ENCODE results near the gene GPX4. TPM values are rescaled to one million over a fixed set of nuclear protein-coding genes. Genes with fewer than 3 reads are reported as not detected.
A peak's percentile ranks its signal among the peaks of the same experiment; 100 is the strongest.
"Not testable (repeated sequence)": the region's sequence is repeated elsewhere in the genome, so short reads cannot be mapped to it uniquely, and the experiment has no call there.

The GPX4 gene
- total and polyA plus RNA-seq, 8 donors: 90.0 to 710 (median 348) TPM

DNA sequence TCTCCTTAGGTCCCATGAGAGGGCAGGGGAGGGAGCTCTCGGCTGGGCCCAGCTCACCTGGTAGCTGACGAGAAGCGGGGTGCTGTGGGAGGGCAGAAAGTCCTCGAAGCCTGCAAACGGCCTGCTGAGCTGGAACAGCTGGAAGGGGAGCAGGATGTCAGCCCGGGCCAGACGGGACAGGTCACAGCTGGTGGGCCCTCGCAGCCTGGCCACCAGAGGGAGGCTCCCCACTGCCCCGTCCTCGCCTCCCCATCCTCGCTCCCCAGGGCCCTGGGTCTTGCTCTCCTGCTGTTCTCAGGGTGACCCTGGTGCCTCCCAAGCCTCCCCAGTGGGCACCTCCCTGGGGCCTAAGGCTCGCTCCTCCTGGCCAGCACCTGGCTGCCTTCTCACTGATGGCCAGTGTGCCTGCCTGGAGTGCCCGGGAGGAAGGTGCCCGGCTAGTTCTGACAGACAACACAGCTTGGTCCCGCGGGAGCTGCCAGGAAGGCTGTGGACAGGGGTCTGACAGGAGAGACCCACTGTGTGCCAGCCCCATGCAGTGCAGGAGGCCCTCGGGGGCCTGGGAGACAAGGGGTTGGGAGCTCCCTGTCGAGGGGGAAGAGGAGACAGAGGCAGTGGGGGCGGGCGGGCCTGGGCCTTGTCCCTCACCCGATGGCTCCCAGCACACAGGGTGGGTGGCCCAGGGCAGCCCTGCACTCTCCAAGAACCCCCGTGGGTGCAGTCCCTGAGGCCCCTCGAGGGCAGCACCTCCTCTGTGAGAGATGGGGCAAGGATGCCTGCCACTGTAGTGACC, 20.3 kb downstream of the GPX4 start:
- Histone ChIP-seq H3K27me3 (no peaks in the 10 kb centered on the region), H3K4me3 (no peak overlapping the region), H3K9me3 (no peaks in the 10 kb centered on the region), H3K4me1 (peaks cover 0 to 59% (median 25%) of the 10 kb centered on the region in 4 donors), H3K27ac (peak overlapping the region in 2 of 5 donors; percentile 25 to 55), H3K36me3 (peaks cover 76 to 100% (median 95%) of the 10 kb centered on the region in 4 donors)
- no peak for DNase-seq
- WGBS, 5 donors: 79 to 95% (median 93%) methylated on average over 9 to 23 of the region's 23 CpGs
- intact Hi-C loops (cut with DNase I; ENCODE audit: low total_unique reads): no loop called here
- TF ChIP-seq, protein P1, sequence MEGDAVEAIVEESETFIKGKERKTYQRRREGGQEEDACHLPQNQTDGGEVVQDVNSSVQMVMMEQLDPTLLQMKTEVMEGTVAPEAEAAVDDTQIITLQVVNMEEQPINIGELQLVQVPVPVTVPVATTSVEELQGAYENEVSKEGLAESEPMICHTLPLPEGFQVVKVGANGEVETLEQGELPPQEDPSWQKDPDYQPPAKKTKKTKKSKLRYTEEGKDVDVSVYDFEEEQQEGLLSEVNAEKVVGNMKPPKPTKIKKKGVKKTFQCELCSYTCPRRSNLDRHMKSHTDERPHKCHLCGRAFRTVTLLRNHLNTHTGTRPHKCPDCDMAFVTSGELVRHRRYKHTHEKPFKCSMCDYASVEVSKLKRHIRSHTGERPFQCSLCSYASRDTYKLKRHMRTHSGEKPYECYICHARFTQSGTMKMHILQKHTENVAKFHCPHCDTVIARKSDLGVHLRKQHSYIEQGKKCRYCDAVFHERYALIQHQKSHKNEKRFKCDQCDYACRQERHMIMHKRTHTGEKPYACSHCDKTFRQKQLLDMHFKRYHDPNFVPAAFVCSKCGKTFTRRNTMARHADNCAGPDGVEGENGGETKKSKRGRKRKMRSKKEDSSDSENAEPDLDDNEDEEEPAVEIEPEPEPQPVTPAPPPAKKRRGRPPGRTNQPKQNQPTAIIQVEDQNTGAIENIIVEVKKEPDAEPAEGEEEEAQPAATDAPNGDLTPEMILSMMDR (IDR thresholded peaks at IDR 0.05): no peak
- TF ChIP-seq EP300 (IDR thresholded peaks at IDR 0.05) (no peak), POLR2AphosphoS5 (IDR thresholded peaks at IDR 0.05) (no peak), POLR2A (IDR thresholded peaks at IDR 0.05) (no peak)

DNA sequence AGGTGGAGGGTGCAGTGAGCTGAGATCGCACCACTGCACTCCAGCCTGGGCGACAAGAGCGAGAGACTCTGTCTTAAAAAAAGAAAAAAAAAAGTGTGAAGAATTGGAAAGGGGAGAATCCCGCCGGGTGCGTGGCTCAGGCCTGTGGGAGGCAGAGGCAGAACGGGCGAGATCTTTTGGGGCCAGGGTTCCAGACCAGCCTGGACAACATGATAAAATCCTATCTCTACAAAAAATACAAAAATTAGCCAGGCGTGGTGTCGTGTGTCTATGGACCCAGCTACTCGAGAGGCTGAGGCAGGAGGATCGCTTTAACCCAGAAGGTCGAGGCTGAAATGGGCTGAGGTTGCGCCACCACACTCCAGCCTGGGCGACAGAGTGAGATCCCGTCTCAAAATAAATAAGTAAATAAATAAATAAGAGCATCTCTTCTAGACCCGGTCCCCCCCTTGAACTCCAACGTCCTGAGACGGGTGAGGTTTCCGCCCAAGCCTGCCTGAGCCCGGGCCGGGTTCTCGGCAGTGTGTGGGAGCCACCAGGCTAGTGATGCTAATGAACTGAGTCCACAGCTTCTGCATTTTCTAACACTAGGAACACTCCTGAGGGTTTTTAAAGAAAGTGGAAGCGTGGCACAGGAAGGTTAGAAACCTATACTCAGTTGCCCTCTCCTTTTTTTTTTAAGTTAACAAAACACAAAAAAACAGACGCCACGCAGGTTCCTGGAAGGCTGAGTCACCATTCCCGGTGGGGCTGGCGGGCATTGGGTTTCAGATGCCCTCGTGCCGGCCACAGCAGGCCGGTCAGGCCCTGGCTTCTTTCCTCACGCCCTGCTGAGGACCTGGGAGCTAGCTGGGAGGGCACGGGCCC, 22.0 kb downstream of the GPX4 start:
- H3K4me1 ChIP-seq: peaks cover 5 to 77% (median 40%) of the 10 kb centered on the region in 4 donors
- TF ChIP-seq POLR2A (IDR thresholded peaks at IDR 0.05): no peak
- TF ChIP-seq EP300 (IDR thresholded peaks at IDR 0.05): no peak
- TF ChIP-seq POLR2AphosphoS5 (IDR thresholded peaks at IDR 0.05): no peak
- TF ChIP-seq, protein P1 (IDR thresholded peaks at IDR 0.05): no peak
- no peak for DNase-seq
- no peak overlapping the region for H3K4me3 ChIP-seq
- H3K27ac ChIP-seq: peak overlapping the region in 2 of 5 donors; percentile 49 to 50
- peaks cover 58 to 93% (median 83%) of the 10 kb centered on the region in 4 donors for H3K36me3 ChIP-seq
- intact Hi-C loops (cut with DNase I; ENCODE audit: low total_unique reads): no loop called here
- WGBS, 5 donors: 89 to 93% (median 90%) methylated on average over 33 of the region's 33 CpGs
- H3K27me3 ChIP-seq: no peaks in the 10 kb centered on the region
- no peaks in the 10 kb centered on the region for H3K9me3 ChIP-seq

DNA sequence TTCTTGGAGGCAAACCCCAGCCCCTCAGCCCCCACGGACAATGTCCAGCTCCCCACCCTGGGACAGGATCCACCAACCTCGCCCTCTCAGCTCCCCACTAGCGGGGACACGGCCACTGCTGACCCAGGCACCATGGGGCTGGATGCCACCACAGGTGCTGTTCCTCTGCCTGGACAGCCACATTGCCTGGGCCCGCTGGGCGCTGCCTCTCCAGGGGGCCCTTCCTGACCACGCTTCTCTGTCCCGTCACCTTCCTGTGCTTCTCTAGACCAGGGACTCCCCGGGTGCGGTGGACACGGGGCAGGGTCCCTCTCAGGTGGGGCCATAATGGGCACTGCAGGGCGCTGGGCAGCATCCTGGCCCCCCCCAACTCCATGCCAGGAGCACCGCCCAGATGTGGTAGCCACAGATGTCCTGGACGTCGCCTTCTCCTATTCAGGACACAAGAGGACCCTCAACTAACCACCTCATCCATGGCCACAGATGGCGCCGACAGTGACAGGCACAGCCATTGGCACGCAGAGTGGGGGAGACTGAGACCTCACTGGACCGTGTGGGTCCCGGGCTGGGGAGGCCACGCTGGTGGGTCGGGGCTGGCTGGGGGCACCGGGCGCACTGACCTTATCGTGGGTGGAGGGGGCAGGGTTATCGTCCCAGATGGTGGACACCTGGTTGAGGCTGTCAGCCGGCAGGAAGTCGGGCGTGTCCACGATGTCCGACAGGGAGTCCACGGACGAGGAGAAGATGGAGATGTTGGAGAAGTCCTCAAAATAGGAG, 23.4 kb downstream of the GPX4 start:
- Histone ChIP-seq H3K36me3 (peaks cover 46 to 80% (median 69%) of the 10 kb centered on the region in 4 donors), H3K27ac (peak overlapping the region in 1 of 5 donors; percentile 49), H3K9me3 (no peaks in the 10 kb centered on the region), H3K27me3 (no peaks in the 10 kb centered on the region), H3K4me1 (peaks cover 13 to 82% (median 48%) of the 10 kb centered on the region in 4 donors), H3K4me3 (no peak overlapping the region)
- no peak for TF ChIP-seq POLR2A (IDR thresholded peaks at IDR 0.05)
- no peak for TF ChIP-seq POLR2AphosphoS5 (IDR thresholded peaks at IDR 0.05)
- TF ChIP-seq, protein P1 (IDR thresholded peaks at IDR 0.05): no peak
- no peak for TF ChIP-seq EP300 (IDR thresholded peaks at IDR 0.05)
- DNase-seq: no peak
- intact Hi-C loops (cut with DNase I; ENCODE audit: low total_unique reads): no loop called here
- WGBS, 5 donors: 92 to 95% (median 93%) methylated on average over 24 to 33 of the region's 33 CpGs

DNA sequence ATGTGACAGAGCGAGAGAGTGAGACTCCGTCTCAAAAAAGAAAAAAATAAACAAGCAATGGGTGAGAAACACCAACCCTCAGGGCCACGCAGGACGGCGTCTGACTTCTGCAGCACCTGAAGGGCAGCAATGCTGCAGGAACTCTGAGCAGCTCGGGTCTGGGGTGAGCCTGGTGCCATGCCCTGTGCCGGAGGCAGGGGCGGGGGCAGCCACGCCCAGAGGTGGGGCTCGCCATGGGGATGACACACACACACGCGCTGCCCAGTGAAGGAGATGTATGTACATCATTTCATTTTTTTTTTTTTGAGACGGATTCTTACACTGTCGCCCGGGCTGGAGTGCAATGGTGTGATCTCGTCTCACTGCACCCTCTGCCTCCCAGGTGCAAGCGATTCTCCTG, 24.3 kb downstream of the GPX4 start:
- Histone ChIP-seq H3K27ac (no peak overlapping the region), H3K4me3 (no peak overlapping the region), H3K27me3 (no peaks in the 10 kb centered on the region), H3K9me3 (no peaks in the 10 kb centered on the region), H3K4me1 (peaks cover 23 to 88% (median 54%) of the 10 kb centered on the region in 4 donors), H3K36me3 (peaks cover 36 to 70% (median 60%) of the 10 kb centered on the region in 4 donors)
- no peak for DNase-seq
- TF ChIP-seq EP300 (IDR thresholded peaks at IDR 0.05) (no peak), POLR2AphosphoS5 (IDR thresholded peaks at IDR 0.05) (no peak), POLR2A (IDR thresholded peaks at IDR 0.05) (no peak)
- TF ChIP-seq, protein P1 (IDR thresholded peaks at IDR 0.05): no peak
- intact Hi-C loops (cut with DNase I; ENCODE audit: low total_unique reads): no loop called here
- 84 to 94% (median 93%) methylated on average over 17 of the region's 17 CpGs for WGBS, 5 donors

DNA sequence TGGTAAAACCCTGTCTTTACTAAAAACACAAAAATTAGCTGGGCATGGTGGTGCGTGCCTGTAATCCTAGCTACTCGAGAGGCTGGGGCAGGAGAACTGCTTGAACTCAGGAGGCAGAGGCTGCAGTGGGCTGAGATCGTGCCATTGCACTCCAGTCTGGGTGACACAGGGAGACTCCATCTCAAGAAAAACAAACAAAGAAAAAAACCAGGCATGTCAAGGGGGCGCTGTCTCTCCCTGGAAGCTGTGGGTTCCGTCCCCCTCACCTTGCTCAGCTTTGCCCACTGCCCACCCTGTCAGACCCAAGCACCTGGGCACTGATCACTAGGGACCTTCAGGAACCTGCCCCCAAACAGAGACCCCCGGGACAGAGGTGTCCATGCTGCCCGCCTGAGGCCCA, 25.3 kb downstream of the GPX4 start:
- peak overlapping the region in 2 of 4 donors; percentile 62 to 72 for H3K4me3 ChIP-seq
- intact Hi-C loops (cut with DNase I; ENCODE audit: low total_unique reads); DNase-seq; H3K9me3 ChIP-seq; H3K27me3 ChIP-seq: not testable (repeated sequence)
- 87 to 97% (median 91%) methylated on average over 5 to 7 of the region's 7 CpGs for whole genome bisulfite sequencing, 5 donors
- peak overlapping the region in 1 of 5 donors; percentile 98 for H3K27ac ChIP-seq
- H3K4me1 ChIP-seq: peaks cover 31 to 88% (median 53%) of the 10 kb centered on the region in 4 donors
- peaks cover 27 to 61% (median 50%) of the 10 kb centered on the region in 4 donors for H3K36me3 ChIP-seq

Measured in stomach (tissue), 9 donors.